GM18909 (cell line): Measurements from ENCODE around the gene GRAP2.
"Not testable (repeated sequence)": the region's sequence is repeated elsewhere in the genome, so short reads cannot be mapped to it uniquely, and the experiment has no call there.

Experiments used
- ATAC-seq: cut with Tn5 transposase; IDR thresholded peaks from one replicate; pipeline ENCODE4 v1.9.1; 2021; ENCODE audit warnings: mild to moderate bottlenecking; ENCODE audit not compliant: unreplicated experiment, poor library complexity

The GRAP2 gene

GRCh38 chr22:39900306-39901227 is at the start of gene GRAP2:
Gene GRAP2 (plus strand): TSS chr22:39901084. CDS start chr22:39947107, 46,023 bp downstream.
- ATAC-seq, result peak; percentile 58

DNA sequence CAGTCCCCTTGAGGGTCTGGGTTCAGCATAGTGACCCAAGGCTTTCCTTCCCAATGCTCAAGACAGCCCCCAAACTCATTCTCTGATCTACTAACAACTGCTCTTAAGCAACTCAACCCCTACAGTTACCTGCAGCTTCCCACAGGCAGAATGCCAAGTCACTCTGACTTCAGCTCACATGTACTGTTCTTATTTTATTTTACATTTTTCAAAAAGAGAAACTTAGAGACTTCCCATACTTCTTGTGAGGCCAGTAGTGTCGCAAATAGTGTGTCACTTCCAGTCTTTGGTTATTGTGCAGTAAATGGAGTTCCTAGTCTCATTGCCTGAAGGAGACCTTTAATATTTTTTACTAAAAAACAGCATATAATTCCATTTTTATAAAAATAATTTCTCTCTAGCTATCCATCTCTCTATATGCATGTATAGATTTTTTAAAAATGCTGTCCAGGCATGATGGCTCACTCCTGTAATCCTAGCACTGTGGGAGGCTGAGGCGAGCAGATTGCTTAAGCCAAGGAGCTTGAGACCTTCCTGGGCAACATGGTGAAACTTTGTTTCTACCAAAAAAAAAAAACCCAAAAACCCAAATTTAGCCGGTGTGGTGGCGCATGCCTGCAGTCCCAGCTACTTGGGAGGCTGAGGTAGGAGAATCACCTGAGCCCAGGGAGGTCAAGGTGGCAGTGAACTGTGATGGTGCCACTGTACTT is 49.1 kb upstream of the GRAP2 start:
- no peak for ATAC-seq

GRCh38 chr22:39852799-39853198 is 48.1 kb upstream of the GRAP2 start:
- ATAC-seq, result no peak

GRCh38 chr22:39856588-39856987 is 44.3 kb upstream of the GRAP2 start:
- ATAC-seq, result no peak

DNA sequence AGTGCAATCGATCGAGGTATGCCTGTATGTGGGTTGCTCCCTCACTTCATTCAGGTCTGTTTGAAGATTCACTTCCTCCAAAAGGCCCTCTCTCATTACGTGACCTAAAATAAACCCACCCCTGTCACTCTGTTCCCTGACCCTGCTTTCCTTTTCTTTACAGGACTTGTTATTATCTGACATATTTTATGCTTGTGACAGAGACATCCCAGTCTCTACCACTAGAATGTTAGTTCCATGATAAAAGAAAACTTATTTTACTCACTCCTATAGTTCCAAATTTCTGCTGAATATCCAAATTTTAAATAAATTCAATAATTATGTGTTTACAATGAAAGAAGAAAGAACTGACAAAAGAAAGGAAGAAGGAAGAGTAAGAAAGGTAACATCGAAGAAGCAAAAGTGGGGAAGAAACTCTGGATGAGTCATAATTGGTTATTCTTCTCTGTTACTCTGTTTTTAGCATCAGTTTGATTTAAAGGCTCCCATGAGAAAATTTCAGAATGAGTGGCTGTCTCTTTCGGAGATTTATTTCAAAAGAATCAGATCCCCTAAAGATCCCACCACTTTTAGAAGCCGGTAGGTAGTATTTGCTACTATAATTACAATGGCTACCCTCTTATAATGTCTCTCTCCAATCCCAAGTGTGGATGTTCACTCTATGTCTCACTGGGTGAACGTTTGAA is 40.8 kb upstream of the GRAP2 start:
- ATAC-seq, result no peak

- ATAC-seq, result no peak
These were observed 32.1 kb upstream of the GRAP2 start for GRCh38 chr22:39868741-39869140.

- not testable (repeated sequence) for ATAC-seq
These were observed 31.1 kb upstream of the GRAP2 start for GRCh38 chr22:39869797-39870196.

GRCh38 chr22:39871008-39871798 is 29.7 kb upstream of the GRAP2 start:
- no peak for ATAC-seq

- no peak for ATAC-seq
These were observed 28.3 kb upstream of the GRAP2 start for GRCh38 chr22:39872548-39872947.

GRCh38 chr22:39873965-39874364 is 26.9 kb upstream of the GRAP2 start:
- no peak for ATAC-seq

GRCh38 chr22:39875176-39875885 is 25.6 kb upstream of the GRAP2 start:
- not testable (repeated sequence) for ATAC-seq

DNA sequence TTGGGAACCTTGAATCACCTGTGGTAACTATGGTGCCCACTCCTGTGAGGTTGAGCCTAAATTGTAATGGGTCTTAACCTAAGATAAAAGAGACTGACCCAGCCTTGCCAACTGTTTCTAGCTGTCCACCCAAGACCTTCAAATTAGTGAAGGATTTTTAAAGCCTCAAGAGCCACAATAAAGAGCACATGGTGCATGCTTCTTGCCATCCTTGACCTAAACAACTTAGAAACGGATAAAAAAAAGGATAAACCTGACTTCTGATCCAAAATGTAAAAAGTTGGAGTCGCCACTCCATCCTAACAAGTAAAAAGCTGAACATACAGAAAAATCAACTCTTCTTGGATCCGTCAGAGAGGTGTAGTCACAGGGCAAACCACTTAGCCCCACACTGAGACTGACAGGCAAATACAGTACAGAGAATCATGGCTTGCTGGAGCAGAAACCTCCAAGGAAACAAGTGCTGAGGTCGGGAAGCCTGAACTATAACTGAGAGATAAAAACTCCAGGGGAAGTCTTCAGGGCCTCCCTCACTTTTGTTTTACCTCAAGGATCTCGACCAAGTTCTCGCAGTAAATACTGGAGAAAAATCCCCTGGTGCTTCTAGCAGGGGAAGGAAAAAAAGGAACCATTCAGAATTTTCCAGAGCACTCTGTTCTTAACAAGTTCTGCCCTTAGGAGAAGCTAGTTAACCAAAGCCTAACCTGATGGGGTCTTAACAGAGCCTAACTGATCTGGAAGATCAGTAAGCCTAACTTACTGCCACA is 23.6 kb upstream of the GRAP2 start:
- no peak for ATAC-seq

GRCh38 chr22:39880722-39881121 is 20.2 kb upstream of the GRAP2 start:
- no peak for ATAC-seq

DNA sequence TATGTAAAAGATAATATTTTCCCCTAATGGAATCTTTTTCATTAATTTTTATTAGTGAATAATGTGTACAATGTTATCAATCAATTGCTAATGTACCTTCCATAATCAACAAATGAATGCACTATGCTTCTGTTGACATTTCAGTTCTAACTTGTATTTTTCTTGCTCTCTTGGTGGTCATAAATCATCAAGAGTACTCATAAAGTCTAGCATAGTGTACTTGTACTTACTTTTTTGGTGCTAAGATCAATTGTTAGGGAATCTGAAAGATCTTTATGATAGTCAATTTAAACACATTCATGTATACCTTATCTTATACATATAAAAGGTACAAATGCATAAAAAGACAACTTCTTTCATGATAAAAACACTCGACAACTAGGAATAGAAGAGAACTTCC is 17.8 kb upstream of the GRAP2 start:
- no peak for ATAC-seq

DNA sequence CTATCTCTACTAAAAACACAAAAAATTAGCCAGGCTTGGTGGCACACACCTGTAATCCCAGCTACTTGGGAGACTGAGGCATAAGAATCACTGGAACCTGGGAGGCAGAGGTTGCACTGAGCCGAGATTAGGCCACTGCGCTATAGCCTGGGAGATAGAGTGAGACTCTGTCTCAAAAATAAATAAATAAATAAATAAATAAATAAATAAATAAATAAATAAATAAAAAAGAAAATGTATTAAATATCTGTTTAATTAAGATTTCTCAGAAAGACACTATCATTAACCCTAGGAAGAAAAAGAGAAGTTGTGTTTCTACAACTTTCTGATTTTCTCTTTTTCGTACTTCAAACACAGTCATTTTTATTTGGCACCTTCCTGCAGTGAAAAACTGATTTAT is 11.0 kb upstream of the GRAP2 start:
- ATAC-seq, result not testable (repeated sequence)

DNA sequence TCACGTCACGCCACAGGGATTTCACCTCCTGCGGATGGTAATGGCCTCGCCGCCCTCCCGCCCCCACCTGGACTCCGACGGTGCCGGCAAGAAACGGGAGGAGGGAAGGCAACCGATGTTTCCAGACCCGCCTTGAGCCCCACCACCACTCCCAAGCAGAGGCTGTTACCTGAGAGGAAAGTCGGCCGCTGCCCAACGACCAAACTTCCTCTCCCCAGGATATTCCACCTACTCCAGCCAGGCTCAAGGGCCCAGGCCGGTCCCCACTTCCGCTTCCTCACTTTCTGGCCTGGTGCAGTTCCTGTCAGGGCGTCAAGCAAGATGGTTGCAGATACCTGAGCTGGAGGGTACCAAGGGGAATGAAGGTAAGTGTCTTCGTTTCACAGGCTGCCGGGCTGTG is 7.4 kb upstream of the GRAP2 start, which contains the start of gene ENTHD1:
ENTHD1 (minus strand) TSS at position 235 of the 400 bp plus-strand sequence. CDS start 6,012 bp downstream, outside the sequence.
- no peak for ATAC-seq

- ATAC-seq, result no peak
These were observed 6.3 kb upstream of the GRAP2 start for GRCh38 chr22:39894554-39895092.

- ATAC-seq, result no peak
These were observed 5.2 kb upstream of the GRAP2 start for GRCh38 chr22:39895682-39896081.
